Fibroblast of lung (primary cell): ENCODE data around the gene TADA2A. TPM values are rescaled to one million over a fixed set of nuclear protein-coding genes. Genes with fewer than 3 reads are reported as not detected.

Experiments used
- DNase-seq, 2 donors: peaks; one replicate each; pipeline versions ENCODE4 v3.0.0 to v3.0.0-alpha.2; 2010; ENCODE audit warnings: low read depth in 2 of 2
- H2AFZ ChIP-seq: 2 replicates; pipeline ENCODE4 v1.5.1; 2012; ENCODE audit warnings: low read length, control low read depth, inconsistent platforms
- H3K27ac ChIP-seq: 2 replicates; pipeline ENCODE4 v1.5.1; 2011; ENCODE audit warnings: low read length, control low read depth; ENCODE audit not compliant: insufficient read depth
- H3K27me3 ChIP-seq: 2 replicates; pipeline ENCODE4 v1.5.1; 2011; ENCODE audit warnings: mild to moderate bottlenecking, low read length; ENCODE audit not compliant: control insufficient read depth, insufficient read depth
- H3K36me3 ChIP-seq: 2 replicates; pipeline ENCODE4 v1.5.1; 2011; ENCODE audit warnings: low read length; ENCODE audit not compliant: control insufficient read depth, insufficient read depth
- H3K4me1 ChIP-seq: 2 replicates; pipeline ENCODE4 v1.5.1; 2011; ENCODE audit warnings: low read length; ENCODE audit not compliant: control insufficient read depth, insufficient read depth; ENCODE audit errors: extremely low read depth
- H3K4me2 ChIP-seq: 2 replicates; pipeline ENCODE4 v1.5.1; 2011; ENCODE audit warnings: low read length, control low read depth; ENCODE audit not compliant: insufficient read depth; ENCODE audit errors: extremely low read depth
- H3K4me3 ChIP-seq, 4 experiments: fragments of 200-600 bp in 1 of 4; sonication (generic) in 1 of 4; replicated peaks in 1 of 4; 2 replicates each; pipeline ENCODE4 v1.5.1; 2011 to 2016; ENCODE audit warnings: low read length in 4 of 4, low read depth in 3 of 4, mild to moderate bottlenecking in 3 of 4, control low read depth in 2 of 4, inconsistent platforms in 1 of 4, mixed read lengths in 1 of 4; ENCODE audit not compliant: insufficient read depth in 1 of 4; ENCODE audit errors: control extremely low read depth in 1 of 4
- H3K79me2 ChIP-seq: 2 replicates; pipeline ENCODE4 v1.5.1; 2012; ENCODE audit warnings: mild to moderate bottlenecking, low read length, inconsistent platforms; ENCODE audit not compliant: control insufficient read depth, insufficient read depth
- H3K9ac ChIP-seq: 2 replicates; pipeline ENCODE4 v1.5.1; 2011; ENCODE audit warnings: mild to moderate bottlenecking, low read length, control low read depth; ENCODE audit not compliant: insufficient read depth
- H3K9me3 ChIP-seq: 2 replicates; pipeline ENCODE4 v1.5.1; 2012; ENCODE audit warnings: low read depth, low read length; ENCODE audit not compliant: control insufficient read depth, insufficient read depth
- H4K20me1 ChIP-seq: 2 replicates; pipeline ENCODE4 v1.5.1; 2011; ENCODE audit warnings: low read length; ENCODE audit not compliant: control insufficient read depth, insufficient read depth; ENCODE audit errors: extremely low read depth
- EZH2 ChIP-seq: IDR thresholded peaks from 2 replicates; pipeline ENCODE4 v1.5.1; 2012; ENCODE audit warnings: low read length, control low read depth, mild to moderate bottlenecking; ENCODE audit errors: missing control alignments
- polyA plus RNA-seq, 2 donors: library from polyadenylated mRNA; depleted of rRNA in 1 of 2; stranded (reverse) in 1 of 2; unstranded in 1 of 2; fragments of >200 nt; gene quantifications; 2 replicates each; pipeline ENCODE4 v1.2.1, GENCODE V29; 2011 to 2012; ENCODE audit warnings: missing spikeins in 1 of 2
- total RNA-seq: library from RNA; depleted of rRNA; stranded (reverse); fragments of >200 nt; gene quantifications from 2 replicates; pipeline ENCODE4 v1.2.1, GENCODE V29; 2014
- TF ChIP-seq, protein P1 (sequence below), 2 donors: IDR thresholded peaks in 1 of 2; conservative IDR thresholded peaks in 1 of 2; 1 replicate in 1 of 2; 2 replicates in 1 of 2; pipeline ENCODE4 v1.5.1; 2011 to 2012; ENCODE audit warnings: low read length in 2 of 2, control low read depth in 1 of 2, inconsistent platforms in 1 of 2, low read depth in 1 of 2, mild to moderate bottlenecking in 1 of 2

Gene TADA2A
- total and polyA plus RNA-seq, 2 donors (not counting 1 experiment from before 2014, with no cell fraction given), result 18.7 to 23.9 TPM

DNA sequence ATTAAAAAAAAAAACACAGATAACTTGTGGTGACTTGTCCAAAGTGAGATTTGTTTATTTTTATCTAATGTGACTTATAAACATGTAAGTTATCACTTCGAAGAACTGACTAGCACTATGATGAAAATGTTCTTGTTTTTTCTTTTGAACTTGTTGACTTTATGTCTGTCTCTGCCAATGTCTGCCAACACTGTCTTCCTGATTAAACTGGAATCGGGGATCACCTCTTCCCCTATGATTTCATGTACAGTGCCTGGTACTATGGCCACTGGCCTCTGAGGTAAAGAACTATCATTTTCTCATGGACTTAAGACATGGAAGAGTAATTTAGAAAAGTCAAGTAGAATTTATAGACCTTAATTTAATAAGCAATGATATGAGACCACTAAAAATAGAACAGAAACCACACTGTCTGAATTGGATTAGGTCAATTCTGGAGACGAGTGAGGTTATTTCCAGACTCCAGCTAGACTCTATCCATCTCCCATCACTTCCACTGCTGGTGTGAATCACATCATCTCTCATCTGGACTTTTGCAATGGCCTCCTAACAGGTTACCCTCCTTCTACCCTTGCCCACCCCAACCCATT, 22.0 kb upstream of the TADA2A start:
- H4K20me1 ChIP-seq, result no peaks in the 10 kb centered on the region
- H3K4me3 ChIP-seq, result no peak overlapping the region
- TF ChIP-seq, protein P1, sequence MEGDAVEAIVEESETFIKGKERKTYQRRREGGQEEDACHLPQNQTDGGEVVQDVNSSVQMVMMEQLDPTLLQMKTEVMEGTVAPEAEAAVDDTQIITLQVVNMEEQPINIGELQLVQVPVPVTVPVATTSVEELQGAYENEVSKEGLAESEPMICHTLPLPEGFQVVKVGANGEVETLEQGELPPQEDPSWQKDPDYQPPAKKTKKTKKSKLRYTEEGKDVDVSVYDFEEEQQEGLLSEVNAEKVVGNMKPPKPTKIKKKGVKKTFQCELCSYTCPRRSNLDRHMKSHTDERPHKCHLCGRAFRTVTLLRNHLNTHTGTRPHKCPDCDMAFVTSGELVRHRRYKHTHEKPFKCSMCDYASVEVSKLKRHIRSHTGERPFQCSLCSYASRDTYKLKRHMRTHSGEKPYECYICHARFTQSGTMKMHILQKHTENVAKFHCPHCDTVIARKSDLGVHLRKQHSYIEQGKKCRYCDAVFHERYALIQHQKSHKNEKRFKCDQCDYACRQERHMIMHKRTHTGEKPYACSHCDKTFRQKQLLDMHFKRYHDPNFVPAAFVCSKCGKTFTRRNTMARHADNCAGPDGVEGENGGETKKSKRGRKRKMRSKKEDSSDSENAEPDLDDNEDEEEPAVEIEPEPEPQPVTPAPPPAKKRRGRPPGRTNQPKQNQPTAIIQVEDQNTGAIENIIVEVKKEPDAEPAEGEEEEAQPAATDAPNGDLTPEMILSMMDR (conservative IDR thresholded peaks at IDR 0.05 in 1 of 2, IDR thresholded peaks at IDR 0.05 in 1 of 2; ENCODE audit: low read depth in 1 of 2, low read length in 2 of 2), result no peak
- TF ChIP-seq EZH2, result no peak
- no peak overlapping the region for H2AFZ ChIP-seq
- no peaks in the 10 kb centered on the region for H3K27me3 ChIP-seq
- no peak overlapping the region for H3K4me2 ChIP-seq
- H3K36me3 ChIP-seq, result no peaks in the 10 kb centered on the region
- no peak overlapping the region for H3K9ac ChIP-seq
- H3K4me1 ChIP-seq, result no peaks in the 10 kb centered on the region
- no peaks in the 10 kb centered on the region for H3K79me2 ChIP-seq
- no peaks in the 10 kb centered on the region for H3K9me3 ChIP-seq
- peak in 1 of 2 donors; percentile 11 for DNase-seq
- no peak overlapping the region for H3K27ac ChIP-seq

DNA sequence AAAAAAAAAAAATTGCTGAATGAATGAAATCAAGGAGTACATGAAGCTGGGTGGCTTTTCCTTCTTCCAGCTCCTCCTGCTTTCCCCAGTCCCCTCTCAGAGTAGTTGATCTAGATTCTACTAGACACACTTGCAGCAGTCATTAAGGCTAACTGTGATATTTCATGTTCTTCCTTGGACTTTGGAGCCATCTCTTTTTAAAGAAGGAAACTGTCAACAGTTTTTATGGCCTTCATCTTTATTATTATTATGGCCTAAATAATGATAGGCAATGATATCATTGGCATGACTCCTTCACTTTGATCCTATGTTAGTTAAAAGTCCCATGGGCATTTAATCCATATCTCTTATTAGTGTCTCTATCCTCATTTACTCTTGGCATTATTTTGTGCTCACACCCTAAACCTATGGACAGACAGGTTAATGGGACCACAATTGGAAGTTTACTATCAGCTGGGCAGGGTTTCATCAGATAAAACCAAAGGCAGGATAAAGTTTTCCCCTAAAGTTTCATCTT, 21.2 kb upstream of the TADA2A start:
- H3K4me3 ChIP-seq, result no peak overlapping the region
- H3K9ac ChIP-seq, result no peak overlapping the region

DNA sequence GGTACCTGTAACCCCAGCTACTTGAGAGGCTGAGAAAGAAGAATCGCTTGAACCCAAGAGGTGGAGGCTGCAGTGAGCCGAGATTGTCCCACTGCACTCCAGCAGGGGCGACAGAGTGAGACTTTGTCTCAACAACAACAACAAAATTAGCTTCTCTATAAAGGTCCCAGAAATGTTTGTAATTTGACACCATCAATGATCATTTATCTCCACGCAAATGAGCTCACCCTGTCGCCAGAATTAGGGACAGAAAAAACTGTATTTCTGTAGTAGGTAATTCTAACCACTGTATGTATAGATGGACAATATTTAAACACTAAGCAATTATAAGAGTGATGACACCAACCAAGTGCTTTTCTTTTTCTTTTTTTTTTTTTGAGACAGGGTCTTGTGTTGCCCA, 20.2 kb upstream of the TADA2A start:
- DNase-seq, result no peak
- H3K4me3 ChIP-seq, result no peak overlapping the region
- TF ChIP-seq, protein P1 (conservative IDR thresholded peaks at IDR 0.05 in 1 of 2, IDR thresholded peaks at IDR 0.05 in 1 of 2; ENCODE audit: low read depth in 1 of 2, low read length in 2 of 2), result no peak
- no peak for TF ChIP-seq EZH2
- no peaks in the 10 kb centered on the region for H3K27me3 ChIP-seq
- H3K4me2 ChIP-seq, result no peak overlapping the region
- H3K9me3 ChIP-seq, result no peaks in the 10 kb centered on the region
- no peaks in the 10 kb centered on the region for H4K20me1 ChIP-seq
- H3K4me1 ChIP-seq, result peaks cover 2% of the 10 kb centered on the region
- H3K27ac ChIP-seq, result no peak overlapping the region
- H3K9ac ChIP-seq, result no peak overlapping the region
- H2AFZ ChIP-seq, result no peak overlapping the region
- H3K79me2 ChIP-seq, result no peaks in the 10 kb centered on the region
- H3K36me3 ChIP-seq, result no peaks in the 10 kb centered on the region

More for the DNA sequence above, 21.2 kb upstream of the TADA2A start:
- Histone ChIP-seq H3K9me3 (no peaks in the 10 kb centered on the region), H4K20me1 (no peaks in the 10 kb centered on the region), H3K27ac (no peak overlapping the region), H3K4me2 (no peak overlapping the region), H3K79me2 (no peaks in the 10 kb centered on the region), H3K27me3 (no peaks in the 10 kb centered on the region), H3K36me3 (no peaks in the 10 kb centered on the region), H3K4me1 (no peaks in the 10 kb centered on the region), H2AFZ (no peak overlapping the region)
- TF ChIP-seq, protein P1 (conservative IDR thresholded peaks at IDR 0.05 in 1 of 2, IDR thresholded peaks at IDR 0.05 in 1 of 2; ENCODE audit: low read depth in 1 of 2, low read length in 2 of 2), result no peak
- no peak for TF ChIP-seq EZH2
- no peak for DNase-seq
